ENCODE results near the gene CROT.
"Not testable (repeated sequence)": the region's sequence is repeated elsewhere in the genome, so short reads cannot be mapped to it uniquely, and the experiment has no call there.

The CROT gene

DNA sequence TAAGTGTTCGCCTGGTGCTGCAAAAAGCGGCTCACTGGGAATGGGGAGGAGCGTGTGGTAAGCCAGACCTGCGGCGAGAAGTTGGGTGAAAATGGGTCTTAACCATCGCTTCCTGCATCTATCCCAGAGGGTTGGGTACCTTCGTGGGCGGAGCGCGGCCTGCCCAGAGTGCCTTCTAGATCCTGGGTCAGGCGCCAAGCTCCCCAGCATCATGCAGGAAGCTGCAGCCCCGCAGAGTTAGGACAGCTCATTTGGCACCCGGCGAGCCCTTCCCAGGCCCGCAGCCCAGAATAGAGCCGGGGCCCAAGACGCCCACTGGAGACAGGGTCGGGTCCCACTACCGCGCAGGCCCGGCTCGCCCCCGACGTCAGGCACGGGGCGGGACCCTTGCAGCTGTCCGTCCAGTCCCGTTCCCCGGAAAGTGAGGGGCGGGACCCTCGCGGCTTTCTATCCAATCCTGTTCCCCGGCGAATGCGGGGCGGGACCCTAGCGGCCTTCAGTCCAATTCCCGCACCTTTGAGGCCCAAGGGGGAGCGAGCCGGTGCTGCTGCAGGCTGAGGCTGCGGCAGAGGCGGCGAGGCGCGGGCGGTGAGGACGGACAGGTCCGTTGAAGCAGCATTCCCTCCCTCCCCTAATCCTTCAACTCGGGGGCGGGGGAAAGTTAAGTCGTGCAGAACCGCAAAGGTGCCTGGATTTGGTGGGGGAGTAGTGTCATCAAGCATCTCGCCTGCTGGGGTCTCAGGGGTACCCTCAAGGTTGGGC, at the start of gene CROT:
Gene CROT, plus strand, starts transcription at position 499 of the 762 bp plus-strand sequence. CDS start 3,405 bp downstream, outside the sequence.
- peak; percentile 95 to 97 for DNase-seq

DNA sequence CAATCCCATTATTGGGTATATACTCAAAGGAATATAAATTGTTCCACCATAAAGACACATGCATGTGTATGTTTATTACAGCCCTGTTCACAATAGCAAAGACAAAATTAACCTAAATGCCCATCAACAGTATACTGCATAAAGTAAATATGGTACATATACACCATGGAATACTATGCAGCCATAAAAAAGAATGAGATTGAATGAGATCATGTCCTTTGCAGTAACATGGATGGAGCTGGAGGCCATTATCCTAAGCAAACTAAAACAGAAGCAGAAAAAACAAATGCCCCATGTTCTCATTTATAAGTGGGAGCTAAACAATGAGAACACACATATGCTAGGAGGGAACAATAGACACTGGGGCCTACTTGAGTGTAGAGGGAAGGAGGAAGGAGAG, 44.7 kb upstream of the CROT start:
- DNase-seq: no peak

- no peak for DNase-seq
These were observed 34.6 kb upstream of the CROT start for GRCh38 chr7:87310790-87311419.

DNA sequence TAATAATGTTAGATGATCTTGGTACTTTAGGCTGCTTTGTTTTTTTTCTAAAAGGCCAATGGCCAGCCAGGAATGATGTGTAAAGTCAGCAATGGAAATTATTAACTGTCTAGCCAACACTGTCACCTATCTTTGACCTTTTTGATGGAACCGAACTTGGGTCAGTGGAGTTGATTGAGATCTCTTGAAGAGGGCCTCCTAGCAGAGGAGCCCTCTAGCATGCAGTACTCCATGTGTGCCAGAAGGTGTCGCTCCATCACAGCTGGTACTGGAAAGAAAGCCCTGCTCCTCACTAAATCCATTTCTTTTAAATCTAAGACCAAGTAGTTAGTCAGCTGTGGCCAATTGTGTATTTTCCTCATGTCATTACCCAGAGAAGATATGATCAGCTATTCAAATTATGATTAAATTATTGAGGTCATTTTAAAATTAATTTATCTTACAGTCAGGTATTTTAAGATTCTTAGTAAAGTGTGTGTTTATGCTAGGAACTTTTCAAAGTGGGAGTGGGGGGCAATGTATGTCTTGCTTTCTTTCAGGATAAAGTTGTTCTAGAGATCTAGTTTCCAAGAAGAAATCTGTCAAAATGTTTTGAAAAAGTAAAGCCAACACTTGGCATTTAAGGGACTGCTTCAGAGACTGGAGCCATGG, 33.1 kb upstream of the CROT start:
- DNase-seq: peak; percentile 16 to 71

GRCh38 chr7:87316097-87316700, 29.3 kb upstream of the CROT start:
- no peak for DNase-seq

DNA sequence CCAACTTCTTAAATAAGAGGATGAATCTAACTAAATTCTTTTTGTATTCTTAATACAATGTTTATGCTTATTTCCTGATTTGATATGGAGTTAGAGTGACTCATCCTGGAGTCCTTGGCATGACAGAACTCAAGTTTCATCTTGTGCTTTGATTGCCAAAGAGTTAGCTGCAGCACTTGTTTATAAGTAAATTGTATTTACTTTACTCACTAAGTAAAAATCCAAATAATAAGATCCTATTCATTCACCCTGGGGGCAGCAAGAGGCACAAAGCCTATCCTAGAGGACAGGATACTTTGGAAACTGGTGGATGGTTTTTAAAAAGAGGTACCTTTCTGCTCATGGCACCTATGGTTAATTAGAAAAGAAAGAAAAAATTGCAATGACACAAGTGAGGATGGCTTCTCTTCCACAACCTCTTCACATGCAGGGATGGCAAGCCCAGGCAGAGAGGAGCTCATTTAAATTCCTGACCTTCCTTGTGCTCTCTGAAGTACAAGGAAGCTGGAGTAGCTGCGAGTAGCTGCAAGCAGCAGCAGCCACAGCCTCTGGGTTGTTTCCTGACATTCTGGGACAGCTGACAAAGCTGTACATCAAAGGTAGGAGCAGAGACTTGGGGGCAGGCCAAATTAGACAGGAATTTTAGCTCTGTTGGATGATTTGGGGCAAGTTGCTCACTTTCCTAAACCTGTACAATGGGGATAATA, 28.5 kb upstream of the CROT start:
- DNase-seq: no peak

- DNase-seq: no peak
These were observed 27.7 kb upstream of the CROT start for GRCh38 chr7:87317691-87318245.

- no peak for DNase-seq
These were observed 26.7 kb upstream of the CROT start for GRCh38 chr7:87318741-87319140.

DNA sequence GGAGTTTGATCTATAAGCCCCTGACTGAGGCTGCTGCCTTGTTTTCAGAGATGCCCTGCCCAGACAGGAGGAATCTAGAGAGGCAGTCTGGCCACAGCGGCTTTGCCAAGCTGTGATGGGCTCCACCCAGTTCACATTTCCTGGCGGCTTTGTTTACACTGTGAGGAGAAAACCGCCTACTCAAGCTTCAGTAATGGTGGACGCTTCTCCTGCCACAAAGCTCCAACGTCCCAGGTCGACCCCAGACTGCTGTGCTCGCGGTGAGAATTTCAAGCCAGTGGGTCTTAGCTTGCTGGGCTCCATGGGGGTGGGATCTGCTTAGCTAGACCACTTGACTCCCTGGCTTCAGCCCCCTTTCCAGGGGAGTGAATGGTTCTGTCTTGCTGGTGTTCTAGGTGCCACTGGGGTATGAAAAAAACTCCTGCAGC, 26.3 kb upstream of the CROT start:
- not testable (repeated sequence) for DNase-seq

GRCh38 chr7:87322912-87323311, 22.6 kb upstream of the CROT start:
- no peak for DNase-seq

- DNase-seq: no peak
These were observed 19.7 kb upstream of the CROT start for GRCh38 chr7:87325576-87326370.

DNA sequence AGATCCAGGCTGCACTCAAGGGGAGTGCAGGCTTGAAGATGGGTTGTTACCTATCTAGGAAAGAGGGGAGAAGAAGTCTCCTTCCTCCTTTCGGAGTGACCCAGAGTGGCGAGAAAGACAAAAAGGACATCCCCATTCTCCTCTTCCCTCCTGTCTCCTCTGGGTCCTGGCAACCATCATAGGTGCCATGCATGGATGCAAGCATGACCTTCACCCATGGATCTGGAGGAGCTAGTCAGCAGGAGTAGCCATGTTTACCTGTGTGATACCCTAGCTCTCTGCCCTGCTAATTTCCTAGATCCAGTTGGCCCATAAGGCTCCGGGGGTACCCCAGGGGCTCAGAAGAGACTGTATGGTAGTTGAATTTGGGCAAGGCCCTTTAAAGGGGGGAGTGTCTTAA, 17.2 kb upstream of the CROT start:
- no peak for DNase-seq

- DNase-seq: no peak
These were observed 15.1 kb upstream of the CROT start for GRCh38 chr7:87330316-87330715.

GRCh38 chr7:87330942-87331341, 14.5 kb upstream of the CROT start:
- DNase-seq: no peak

DNA sequence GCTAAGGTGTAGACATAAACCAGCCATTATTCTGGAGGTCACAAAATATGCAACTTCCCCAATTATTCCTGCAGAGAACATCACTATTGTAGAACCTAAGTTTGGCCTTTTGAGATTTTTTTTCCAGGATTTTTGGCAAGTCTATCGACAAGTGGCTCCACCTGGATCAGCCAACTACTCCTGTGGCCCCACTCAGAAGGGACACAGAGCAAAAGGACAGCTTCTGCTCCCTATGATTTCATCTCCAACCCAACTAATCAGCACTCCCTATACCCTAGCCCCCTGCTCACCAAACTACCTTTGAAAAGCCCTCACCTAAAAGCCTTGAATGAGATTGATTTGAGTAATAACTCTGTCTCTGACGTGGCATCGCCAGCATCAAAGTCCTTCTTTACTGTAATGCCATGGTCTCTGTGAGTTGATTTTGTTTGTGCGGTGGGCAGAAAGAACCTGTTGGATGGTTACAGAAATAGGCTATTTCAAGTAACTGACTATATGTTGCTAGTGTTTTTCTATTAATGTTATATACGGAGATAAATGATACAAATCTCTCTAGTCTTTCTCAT, 13.7 kb upstream of the CROT start:
- DNase-seq: no peak

DNA sequence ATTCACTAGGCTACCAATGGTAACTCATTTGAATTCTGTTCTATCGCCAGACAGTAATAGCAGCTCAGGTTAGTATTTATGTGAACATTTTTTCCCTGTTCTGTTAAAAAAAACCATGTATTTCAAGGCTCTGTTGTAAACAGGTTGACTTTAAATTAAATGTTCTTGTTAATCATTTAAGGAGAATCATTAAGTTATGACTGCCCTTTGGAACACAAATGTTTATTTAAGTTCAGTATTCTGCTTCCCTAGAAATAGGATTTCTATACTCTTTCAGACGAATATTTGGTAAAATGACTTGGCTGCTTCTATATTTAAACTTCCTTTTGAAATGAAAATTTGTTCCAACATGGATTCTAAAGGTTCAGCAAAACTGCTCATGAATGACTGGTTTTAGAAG, 13.1 kb upstream of the CROT start:
- no peak for DNase-seq

GRCh38 chr7:87336136-87336535, 9.3 kb upstream of the CROT start:
- no peak for DNase-seq

DNA sequence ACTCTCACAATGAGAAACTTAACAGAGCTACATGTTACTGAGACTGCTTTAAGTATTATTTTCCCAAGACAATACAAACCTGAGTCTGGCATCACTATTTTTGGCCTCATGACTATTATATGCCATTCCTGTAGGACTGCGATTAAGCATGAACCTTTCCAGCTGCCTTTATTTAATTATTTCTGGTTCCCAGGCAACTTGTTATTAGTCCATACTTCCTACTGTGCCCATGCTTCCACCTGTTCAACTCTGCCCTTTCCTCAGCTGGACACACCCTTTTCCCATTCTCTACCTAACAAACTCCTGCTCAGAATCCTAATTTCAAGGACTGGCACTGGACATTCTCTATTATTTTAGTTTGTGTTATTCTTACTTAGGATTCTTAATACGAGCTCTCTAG, 8.1 kb upstream of the CROT start:
- DNase-seq: no peak

- DNase-seq: no peak
These were observed 6.0 kb upstream of the CROT start for GRCh38 chr7:87339373-87339897.

DNA sequence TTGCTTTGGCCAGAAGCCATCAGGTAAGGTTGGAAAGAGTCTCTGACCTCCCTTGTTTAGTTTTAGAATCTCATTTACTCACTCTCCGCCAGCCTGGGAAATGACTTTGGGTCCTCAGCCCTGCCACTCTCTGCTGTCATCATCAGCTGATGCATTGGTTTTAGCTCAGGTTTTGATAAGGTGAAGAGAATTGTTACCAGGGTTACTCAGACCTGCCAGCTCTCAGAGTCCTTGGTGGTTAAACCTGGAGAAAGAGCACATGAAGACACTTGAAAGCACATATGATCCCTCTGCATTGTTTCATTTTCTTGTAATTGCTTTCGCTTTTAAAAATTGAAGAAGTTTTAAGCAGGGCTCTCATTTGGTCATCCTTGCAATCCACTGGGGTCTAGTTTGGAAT, 4.0 kb upstream of the CROT start:
- no peak for DNase-seq

DNA sequence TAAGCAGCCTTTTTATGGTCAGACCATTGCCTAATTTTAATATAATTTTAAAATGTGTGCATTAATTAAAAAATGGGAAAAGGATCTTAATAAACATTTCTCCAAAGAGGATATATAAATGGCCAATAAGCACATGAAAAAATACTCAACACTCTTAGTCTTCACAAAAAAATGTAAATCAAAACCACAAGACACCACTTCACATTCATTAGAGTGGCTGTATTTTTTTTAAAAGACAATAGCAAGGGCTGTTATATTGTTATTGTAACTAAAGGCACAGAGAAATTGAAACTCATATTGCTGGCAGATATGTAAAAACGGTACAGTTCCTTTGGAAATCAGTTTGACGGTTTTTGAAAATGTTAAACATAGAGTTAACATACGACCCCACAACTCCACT, 3.2 kb upstream of the CROT start:
- no peak for DNase-seq

All from hippocampal formation (tissue), 2 donors.